Transverse colon (tissue), 3 donors: ENCODE data around the gene PDE10A.

ENCODE experiments used
- CTCF ChIP-seq, 5 experiments: fragments of 200-600 bp in 3 of 5; fragments of 450-650 bp in 2 of 5; sonication (generic) in 3 of 5; IDR thresholded peaks; 1 replicate in 2 of 5; 2 replicates in 3 of 5; pipeline ENCODE4 v1.5.1; 2016 to 2017; ENCODE audit warnings: antibody characterized with exemption in 5 of 5, inconsistent platforms in 3 of 5, mild to moderate bottlenecking in 2 of 5, moderate library complexity in 1 of 5
- POLR2A ChIP-seq: fragments of 450-650 bp; IDR thresholded peaks from one replicate; pipeline ENCODE4 v1.6.1; 2016; ENCODE audit warnings: antibody characterized with exemption, mild to moderate bottlenecking, moderate library complexity

GRCh38 chr6:165487950-165488349, 175.1 kb downstream of the PDE10A start:
- TF ChIP-seq CTCF (IDR thresholded peaks at IDR 0.05) (no peak), POLR2A (no peak)
